ENCODE results near the gene CELF5.
A peak's percentile ranks its signal among the peaks of the same experiment; 100 is the strongest.
"Not testable (repeated sequence)": the region's sequence is repeated elsewhere in the genome, so short reads cannot be mapped to it uniquely, and the experiment has no call there.

The CELF5 gene

GRCh38 chr19:3281026-3281425 lies 56.6 kb downstream of the CELF5 start:
- Histone ChIP-seq H3K4me1 (ENCODE audit: control insufficient read depth, insufficient read depth, low read length) (no peaks in the 10 kb centered on the region), H3K4me3 (ENCODE audit: low read length) (no peak overlapping the region), H3K36me3 (ENCODE audit: control insufficient read depth, insufficient read depth, low read length, severe bottlenecking) (no peaks in the 10 kb centered on the region), H3K9ac (ENCODE audit: low read length) (no peak overlapping the region), H3K9me3 (ENCODE audit: control insufficient read depth, low read length) (no peaks in the 10 kb centered on the region), H3K27me3 (replicated peaks; ENCODE audit: control insufficient read depth, insufficient read depth, low read length) (peaks cover 54% of the 10 kb centered on the region)
- no peak for DNase-seq (ENCODE audit: low read depth)

- H3K9ac ChIP-seq (ENCODE audit: low read length): no peak overlapping the region
- no peaks in the 10 kb centered on the region for H3K36me3 ChIP-seq (ENCODE audit: control insufficient read depth, insufficient read depth, low read length, severe bottlenecking)
- no peak overlapping the region for H3K4me3 ChIP-seq (ENCODE audit: low read length)
- H3K4me1 ChIP-seq (ENCODE audit: control insufficient read depth, insufficient read depth, low read length): no peaks in the 10 kb centered on the region
- peaks cover 58% of the 10 kb centered on the region for H3K27me3 ChIP-seq (replicated peaks; ENCODE audit: control insufficient read depth, insufficient read depth, low read length)
- no peaks in the 10 kb centered on the region for H3K9me3 ChIP-seq (ENCODE audit: control insufficient read depth, low read length)
- no peak for DNase-seq (ENCODE audit: low read depth)
These were observed 57.7 kb downstream of the CELF5 start for GRCh38 chr19:3282155-3282554.

GRCh38 chr19:3282564-3282963 lies 58.1 kb downstream of the CELF5 start:
- H3K9me3 ChIP-seq (ENCODE audit: control insufficient read depth, low read length): no peaks in the 10 kb centered on the region
- no peak overlapping the region for H3K4me3 ChIP-seq (ENCODE audit: low read length)
- H3K27me3 ChIP-seq (replicated peaks; ENCODE audit: control insufficient read depth, insufficient read depth, low read length): peaks cover 55% of the 10 kb centered on the region
- no peak for DNase-seq (ENCODE audit: low read depth)
- H3K9ac ChIP-seq (ENCODE audit: low read length): no peak overlapping the region
- H3K36me3 ChIP-seq (ENCODE audit: control insufficient read depth, insufficient read depth, low read length, severe bottlenecking): no peaks in the 10 kb centered on the region
- no peaks in the 10 kb centered on the region for H3K4me1 ChIP-seq (ENCODE audit: control insufficient read depth, insufficient read depth, low read length)

GRCh38 chr19:3283246-3283751 lies 58.8 kb downstream of the CELF5 start:
- H3K9me3 ChIP-seq (ENCODE audit: control insufficient read depth, low read length): no peaks in the 10 kb centered on the region
- no peaks in the 10 kb centered on the region for H3K4me1 ChIP-seq (ENCODE audit: control insufficient read depth, insufficient read depth, low read length)
- H3K4me3 ChIP-seq (ENCODE audit: low read length): no peak overlapping the region
- H3K36me3 ChIP-seq (ENCODE audit: control insufficient read depth, insufficient read depth, low read length, severe bottlenecking): no peaks in the 10 kb centered on the region
- H3K9ac ChIP-seq (ENCODE audit: low read length): no peak overlapping the region
- H3K27me3 ChIP-seq (replicated peaks; ENCODE audit: control insufficient read depth, insufficient read depth, low read length): peaks cover 52% of the 10 kb centered on the region
- no peak for DNase-seq (ENCODE audit: low read depth)

GRCh38 chr19:3283886-3284657 lies 59.6 kb downstream of the CELF5 start:
- Histone ChIP-seq H3K27me3 (replicated peaks; ENCODE audit: control insufficient read depth, insufficient read depth, low read length) (peaks cover 57% of the 10 kb centered on the region), H3K36me3 (ENCODE audit: control insufficient read depth, insufficient read depth, low read length, severe bottlenecking) (no peaks in the 10 kb centered on the region), H3K9ac (ENCODE audit: low read length) (no peak overlapping the region), H3K9me3 (ENCODE audit: control insufficient read depth, low read length) (no peaks in the 10 kb centered on the region), H3K4me1 (ENCODE audit: control insufficient read depth, insufficient read depth, low read length) (no peaks in the 10 kb centered on the region), H3K4me3 (ENCODE audit: low read length) (no peak overlapping the region)
- DNase-seq (ENCODE audit: low read depth): no peak

- Histone ChIP-seq H3K4me3 (ENCODE audit: low read length) (no peak overlapping the region), H3K9me3 (ENCODE audit: control insufficient read depth, low read length) (no peaks in the 10 kb centered on the region), H3K4me1 (ENCODE audit: control insufficient read depth, insufficient read depth, low read length) (no peaks in the 10 kb centered on the region), H3K36me3 (ENCODE audit: control insufficient read depth, insufficient read depth, low read length, severe bottlenecking) (no peaks in the 10 kb centered on the region), H3K9ac (ENCODE audit: low read length) (no peak overlapping the region), H3K27me3 (replicated peaks; ENCODE audit: control insufficient read depth, insufficient read depth, low read length) (peaks cover 51% of the 10 kb centered on the region)
- peak; percentile 56 for DNase-seq (ENCODE audit: low read depth)
These were observed 60.5 kb downstream of the CELF5 start for GRCh38 chr19:3284759-3285646.

GRCh38 chr19:3285647-3286176 lies 61.3 kb downstream of the CELF5 start:
- no peak overlapping the region for H3K9ac ChIP-seq (ENCODE audit: low read length)
- H3K4me1 ChIP-seq (ENCODE audit: control insufficient read depth, insufficient read depth, low read length): no peaks in the 10 kb centered on the region
- no peak for DNase-seq (ENCODE audit: low read depth)
- H3K27me3 ChIP-seq (replicated peaks; ENCODE audit: control insufficient read depth, insufficient read depth, low read length): peaks cover 47% of the 10 kb centered on the region
- H3K9me3 ChIP-seq (ENCODE audit: control insufficient read depth, low read length): no peaks in the 10 kb centered on the region
- no peaks in the 10 kb centered on the region for H3K36me3 ChIP-seq (ENCODE audit: control insufficient read depth, insufficient read depth, low read length, severe bottlenecking)
- H3K4me3 ChIP-seq (ENCODE audit: low read length): no peak overlapping the region

- no peak for DNase-seq (ENCODE audit: low read depth)
- no peak overlapping the region for H3K9ac ChIP-seq (ENCODE audit: low read length)
- no peak overlapping the region for H3K4me3 ChIP-seq (ENCODE audit: low read length)
- no peaks in the 10 kb centered on the region for H3K36me3 ChIP-seq (ENCODE audit: control insufficient read depth, insufficient read depth, low read length, severe bottlenecking)
- peaks cover 49% of the 10 kb centered on the region for H3K27me3 ChIP-seq (replicated peaks; ENCODE audit: control insufficient read depth, insufficient read depth, low read length)
- H3K9me3 ChIP-seq (ENCODE audit: control insufficient read depth, low read length): no peaks in the 10 kb centered on the region
- no peaks in the 10 kb centered on the region for H3K4me1 ChIP-seq (ENCODE audit: control insufficient read depth, insufficient read depth, low read length)
These were observed 63.4 kb downstream of the CELF5 start for GRCh38 chr19:3287814-3288213.

- not testable (repeated sequence) for H3K4me3 ChIP-seq (ENCODE audit: low read length); DNase-seq (ENCODE audit: low read depth); H3K4me1 ChIP-seq (ENCODE audit: control insufficient read depth, insufficient read depth, low read length); H3K9ac ChIP-seq (ENCODE audit: low read length); H3K9me3 ChIP-seq (ENCODE audit: control insufficient read depth, low read length); H3K36me3 ChIP-seq (ENCODE audit: control insufficient read depth, insufficient read depth, low read length, severe bottlenecking)
- peaks cover 47% of the 10 kb centered on the region for H3K27me3 ChIP-seq (replicated peaks; ENCODE audit: control insufficient read depth, insufficient read depth, low read length)
These were observed 64.0 kb downstream of the CELF5 start for GRCh38 chr19:3288437-3288836.

- Histone ChIP-seq H3K9ac (ENCODE audit: low read length) (no peak overlapping the region), H3K36me3 (ENCODE audit: control insufficient read depth, insufficient read depth, low read length, severe bottlenecking) (no peaks in the 10 kb centered on the region), H3K27me3 (replicated peaks; ENCODE audit: control insufficient read depth, insufficient read depth, low read length) (peaks cover 47% of the 10 kb centered on the region), H3K4me3 (ENCODE audit: low read length) (no peak overlapping the region), H3K9me3 (ENCODE audit: control insufficient read depth, low read length) (no peaks in the 10 kb centered on the region), H3K4me1 (ENCODE audit: control insufficient read depth, insufficient read depth, low read length) (no peaks in the 10 kb centered on the region)
- DNase-seq (ENCODE audit: low read depth): no peak
These were observed 65.6 kb downstream of the CELF5 start for GRCh38 chr19:3289971-3290569.

- H3K4me3 ChIP-seq (ENCODE audit: low read length): not testable (repeated sequence)
- H3K27me3 ChIP-seq (replicated peaks; ENCODE audit: control insufficient read depth, insufficient read depth, low read length): peaks cover 47% of the 10 kb centered on the region
These were observed 66.4 kb downstream of the CELF5 start for GRCh38 chr19:3290858-3291257.

More at GRCh38 chr19:3290858-3291257, 66.4 kb downstream of the CELF5 start:
- not testable (repeated sequence) for H3K9me3 ChIP-seq (ENCODE audit: control insufficient read depth, low read length); H3K9ac ChIP-seq (ENCODE audit: low read length); DNase-seq (ENCODE audit: low read depth); H3K4me1 ChIP-seq (ENCODE audit: control insufficient read depth, insufficient read depth, low read length); H3K36me3 ChIP-seq (ENCODE audit: control insufficient read depth, insufficient read depth, low read length, severe bottlenecking)
